HepG2 (cell line): Measurements from ENCODE around the gene CLIC4. TPM values are rescaled to one million over a fixed set of nuclear protein-coding genes. Genes with fewer than 3 reads are reported as not detected.

Source experiments
- DNMT3B ChIP-seq: conservative IDR thresholded peaks from 2 replicates; pipeline ENCODE4 v1.6.1; 2016; ENCODE audit warnings: missing biosample characterization, control low read depth
- POLR2AphosphoS2 ChIP-seq: IDR thresholded peaks from 2 replicates; pipeline ENCODE4 v1.6.1; 2011; ENCODE audit warnings: low read depth, low read length, improper control_type of control experiment
- RBM39 ChIP-seq: fragments of 200-400 bp; formaldehyde crosslinking; IDR thresholded peaks from one replicate; pipeline ENCODE4 v1.6.1; 2018; ENCODE audit warnings: antibody characterized with exemption, mild to moderate bottlenecking, low read depth, low read length; ENCODE audit not compliant: poor library complexity, severe bottlenecking
- REL ChIP-seq: sonication (generic); formaldehyde crosslinking; conservative IDR thresholded peaks from 2 replicates; pipeline ENCODE4 v1.8.0; 2022; ENCODE audit warnings: mild to moderate bottlenecking, missing genetic modification reagents, moderate library complexity
- SMAD1 ChIP-seq: sonication (generic); formaldehyde crosslinking; IDR thresholded peaks from 2 replicates; pipeline ENCODE4 v1.4.0; 2020; ENCODE audit warnings: missing genetic modification reagents, low read depth, mild to moderate bottlenecking, borderline replicate concordance
- TARDBP ChIP-seq: sonication (generic); formaldehyde crosslinking; IDR thresholded peaks from 2 replicates; pipeline ENCODE4 v1.8.0; 2022; ENCODE audit warnings: mild to moderate bottlenecking, missing genetic modification reagents
- TMF1 ChIP-seq: sonication (generic); formaldehyde crosslinking; IDR thresholded peaks from 2 replicates; pipeline ENCODE4 v1.8.1; 2022; ENCODE audit warnings: low read depth, missing genetic modification reagents
- ZBTB14 ChIP-seq: sonication (generic); formaldehyde crosslinking; IDR thresholded peaks from 2 replicates; pipeline ENCODE4 v1.4.0; 2020; ENCODE audit warnings: missing genetic modification reagents
- ZNF3 ChIP-seq: IDR thresholded peaks from 2 replicates; pipeline ENCODE4 v1.7.0; 2017; ENCODE audit warnings: inconsistent platforms
- ZNF775 ChIP-seq: sonication (generic); formaldehyde crosslinking; IDR thresholded peaks from 2 replicates; pipeline ENCODE4 v1.4.0; 2020; ENCODE audit warnings: missing genetic modification reagents, mild to moderate bottlenecking, moderate library complexity, borderline replicate concordance
- ZNF790 ChIP-seq: sonication (generic); formaldehyde crosslinking; IDR thresholded peaks from 2 replicates; pipeline ENCODE4 v1.8.0; 2022; ENCODE audit warnings: missing genetic modification reagents, mild to moderate bottlenecking, borderline replicate concordance
- ZSCAN22 ChIP-seq: sonication (generic); formaldehyde crosslinking; IDR thresholded peaks from 2 replicates; pipeline ENCODE4 v1.4.0; 2020; ENCODE audit warnings: mild to moderate bottlenecking, missing genetic modification reagents
- polyA plus RNA-seq, 8 experiments: library from polyadenylated mRNA; depleted of rRNA in 3 of 8; stranded (reverse) in 7 of 8; unstranded in 1 of 8; fragments of >200 nt; fragmentation: Illumina TruSeq in 4 of 8; extraction: Trizol in 4 of 8; gene quantifications; 2 replicates each; pipeline versions ENCODE4 v1.2.1 to v1.2.3, GENCODE V29; 2011 to 2016; ENCODE audit warnings: low read depth in 4 of 8, missing spikeins in 1 of 8, mixed read lengths in 1 of 8; ENCODE audit not compliant: insufficient read depth in 1 of 8
- total RNA-seq, 5 experiments: library from RNA; depleted of rRNA; stranded (reverse); fragments of >200 nt; fragmentation: Illumina TruSeq; extraction: Trizol; gene quantifications; 2 replicates each; pipeline ENCODE4 v1.2.3, GENCODE V29; 2016; ENCODE audit warnings: low read depth in 1 of 5
- TF ChIP-seq, protein P1 (sequence below): sonication (generic); formaldehyde crosslinking; IDR thresholded peaks from 2 replicates; pipeline ENCODE4 v1.5.0; 2020; ENCODE audit warnings: missing genetic modification reagents
- TF ChIP-seq, protein P2 (sequence below): sonication (generic); formaldehyde crosslinking; IDR thresholded peaks from 2 replicates; pipeline ENCODE4 v1.4.0; 2020; ENCODE audit warnings: low read depth, mild to moderate bottlenecking, missing genetic modification reagents
- TF ChIP-seq, protein P3 (sequence below): sonication (generic); formaldehyde crosslinking; IDR thresholded peaks from 2 replicates; pipeline ENCODE4 v1.4.0; 2020; ENCODE audit warnings: missing genetic modification reagents
- TF ChIP-seq, protein P4 (sequence below): sonication (generic); formaldehyde crosslinking; conservative IDR thresholded peaks from 2 replicates; pipeline ENCODE4 v1.4.0; 2020; ENCODE audit warnings: mild to moderate bottlenecking, missing genetic modification reagents, moderate library complexity

CLIC4 gene
- total and polyA plus RNA-seq, 2 of the 13 experiments (the other 11 are each of a cell fraction or from before 2014, with no cell fraction given), result 23.3 to 77.4 TPM

- no peak for TF ChIP-seq ZBTB14 (CRISPR knock-in tag)
- peak; percentile 78 for TF ChIP-seq ZNF3 (CRISPR knock-in tag)
- TF ChIP-seq, protein P1, sequence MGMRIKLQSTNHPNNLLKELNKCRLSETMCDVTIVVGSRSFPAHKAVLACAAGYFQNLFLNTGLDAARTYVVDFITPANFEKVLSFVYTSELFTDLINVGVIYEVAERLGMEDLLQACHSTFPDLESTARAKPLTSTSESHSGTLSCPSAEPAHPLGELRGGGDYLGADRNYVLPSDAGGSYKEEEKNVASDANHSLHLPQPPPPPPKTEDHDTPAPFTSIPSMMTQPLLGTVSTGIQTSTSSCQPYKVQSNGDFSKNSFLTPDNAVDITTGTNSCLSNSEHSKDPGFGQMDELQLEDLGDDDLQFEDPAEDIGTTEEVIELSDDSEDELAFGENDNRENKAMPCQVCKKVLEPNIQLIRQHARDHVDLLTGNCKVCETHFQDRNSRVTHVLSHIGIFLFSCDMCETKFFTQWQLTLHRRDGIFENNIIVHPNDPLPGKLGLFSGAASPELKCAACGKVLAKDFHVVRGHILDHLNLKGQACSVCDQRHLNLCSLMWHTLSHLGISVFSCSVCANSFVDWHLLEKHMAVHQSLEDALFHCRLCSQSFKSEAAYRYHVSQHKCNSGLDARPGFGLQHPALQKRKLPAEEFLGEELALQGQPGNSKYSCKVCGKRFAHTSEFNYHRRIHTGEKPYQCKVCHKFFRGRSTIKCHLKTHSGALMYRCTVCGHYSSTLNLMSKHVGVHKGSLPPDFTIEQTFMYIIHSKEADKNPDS, result no peak
- TF ChIP-seq, protein P2, sequence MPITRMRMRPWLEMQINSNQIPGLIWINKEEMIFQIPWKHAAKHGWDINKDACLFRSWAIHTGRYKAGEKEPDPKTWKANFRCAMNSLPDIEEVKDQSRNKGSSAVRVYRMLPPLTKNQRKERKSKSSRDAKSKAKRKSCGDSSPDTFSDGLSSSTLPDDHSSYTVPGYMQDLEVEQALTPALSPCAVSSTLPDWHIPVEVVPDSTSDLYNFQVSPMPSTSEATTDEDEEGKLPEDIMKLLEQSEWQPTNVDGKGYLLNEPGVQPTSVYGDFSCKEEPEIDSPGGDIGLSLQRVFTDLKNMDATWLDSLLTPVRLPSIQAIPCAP (CRISPR knock-in tag), result no peak
- TF ChIP-seq TARDBP, result no peak; the same call in none of the 2 replicates
- TF ChIP-seq, protein P3, sequence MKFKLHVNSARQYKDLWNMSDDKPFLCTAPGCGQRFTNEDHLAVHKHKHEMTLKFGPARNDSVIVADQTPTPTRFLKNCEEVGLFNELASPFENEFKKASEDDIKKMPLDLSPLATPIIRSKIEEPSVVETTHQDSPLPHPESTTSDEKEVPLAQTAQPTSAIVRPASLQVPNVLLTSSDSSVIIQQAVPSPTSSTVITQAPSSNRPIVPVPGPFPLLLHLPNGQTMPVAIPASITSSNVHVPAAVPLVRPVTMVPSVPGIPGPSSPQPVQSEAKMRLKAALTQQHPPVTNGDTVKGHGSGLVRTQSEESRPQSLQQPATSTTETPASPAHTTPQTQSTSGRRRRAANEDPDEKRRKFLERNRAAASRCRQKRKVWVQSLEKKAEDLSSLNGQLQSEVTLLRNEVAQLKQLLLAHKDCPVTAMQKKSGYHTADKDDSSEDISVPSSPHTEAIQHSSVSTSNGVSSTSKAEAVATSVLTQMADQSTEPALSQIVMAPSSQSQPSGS (CRISPR knock-in tag), result no peak
- TF ChIP-seq, protein P4, sequence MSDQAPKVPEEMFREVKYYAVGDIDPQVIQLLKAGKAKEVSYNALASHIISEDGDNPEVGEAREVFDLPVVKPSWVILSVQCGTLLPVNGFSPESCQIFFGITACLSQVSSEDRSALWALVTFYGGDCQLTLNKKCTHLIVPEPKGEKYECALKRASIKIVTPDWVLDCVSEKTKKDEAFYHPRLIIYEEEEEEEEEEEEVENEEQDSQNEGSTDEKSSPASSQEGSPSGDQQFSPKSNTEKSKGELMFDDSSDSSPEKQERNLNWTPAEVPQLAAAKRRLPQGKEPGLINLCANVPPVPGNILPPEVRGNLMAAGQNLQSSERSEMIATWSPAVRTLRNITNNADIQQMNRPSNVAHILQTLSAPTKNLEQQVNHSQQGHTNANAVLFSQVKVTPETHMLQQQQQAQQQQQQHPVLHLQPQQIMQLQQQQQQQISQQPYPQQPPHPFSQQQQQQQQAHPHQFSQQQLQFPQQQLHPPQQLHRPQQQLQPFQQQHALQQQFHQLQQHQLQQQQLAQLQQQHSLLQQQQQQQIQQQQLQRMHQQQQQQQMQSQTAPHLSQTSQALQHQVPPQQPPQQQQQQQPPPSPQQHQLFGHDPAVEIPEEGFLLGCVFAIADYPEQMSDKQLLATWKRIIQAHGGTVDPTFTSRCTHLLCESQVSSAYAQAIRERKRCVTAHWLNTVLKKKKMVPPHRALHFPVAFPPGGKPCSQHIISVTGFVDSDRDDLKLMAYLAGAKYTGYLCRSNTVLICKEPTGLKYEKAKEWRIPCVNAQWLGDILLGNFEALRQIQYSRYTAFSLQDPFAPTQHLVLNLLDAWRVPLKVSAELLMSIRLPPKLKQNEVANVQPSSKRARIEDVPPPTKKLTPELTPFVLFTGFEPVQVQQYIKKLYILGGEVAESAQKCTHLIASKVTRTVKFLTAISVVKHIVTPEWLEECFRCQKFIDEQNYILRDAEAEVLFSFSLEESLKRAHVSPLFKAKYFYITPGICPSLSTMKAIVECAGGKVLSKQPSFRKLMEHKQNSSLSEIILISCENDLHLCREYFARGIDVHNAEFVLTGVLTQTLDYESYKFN, result peak; percentile 92
- no peak for TF ChIP-seq SMAD1 (CRISPR knock-in tag)
- TF ChIP-seq DNMT3B, result no peak
- no peak for TF ChIP-seq ZNF790 (CRISPR knock-in tag)
- no peak for TF ChIP-seq TMF1 (CRISPR knock-in tag)
- no peak for TF ChIP-seq POLR2AphosphoS2
- no peak for TF ChIP-seq ZSCAN22 (CRISPR knock-in tag)
- no peak for TF ChIP-seq ZNF775 (CRISPR knock-in tag)
- no peak for TF ChIP-seq RBM39
- no peak for TF ChIP-seq REL (CRISPR knock-in tag)
Observed at GRCh38 chr1:24705260-24706073, 39.8 kb upstream of the CLIC4 start (continued).
